Endothelial cell of hepatic sinusoid (primary cell): ENCODE results near the gene MARK4.
"Not testable (repeated sequence)": the region's sequence is repeated elsewhere in the genome, so short reads cannot be mapped to it uniquely, and the experiment has no call there.

ENCODE experiments used
- in situ Hi-C: cut with HindIII; loops from 2 replicates; pipeline ENCODE4 v1.10.0; 2017; ENCODE audit warnings: low sequenced_read_pairs

The MARK4 gene

DNA sequence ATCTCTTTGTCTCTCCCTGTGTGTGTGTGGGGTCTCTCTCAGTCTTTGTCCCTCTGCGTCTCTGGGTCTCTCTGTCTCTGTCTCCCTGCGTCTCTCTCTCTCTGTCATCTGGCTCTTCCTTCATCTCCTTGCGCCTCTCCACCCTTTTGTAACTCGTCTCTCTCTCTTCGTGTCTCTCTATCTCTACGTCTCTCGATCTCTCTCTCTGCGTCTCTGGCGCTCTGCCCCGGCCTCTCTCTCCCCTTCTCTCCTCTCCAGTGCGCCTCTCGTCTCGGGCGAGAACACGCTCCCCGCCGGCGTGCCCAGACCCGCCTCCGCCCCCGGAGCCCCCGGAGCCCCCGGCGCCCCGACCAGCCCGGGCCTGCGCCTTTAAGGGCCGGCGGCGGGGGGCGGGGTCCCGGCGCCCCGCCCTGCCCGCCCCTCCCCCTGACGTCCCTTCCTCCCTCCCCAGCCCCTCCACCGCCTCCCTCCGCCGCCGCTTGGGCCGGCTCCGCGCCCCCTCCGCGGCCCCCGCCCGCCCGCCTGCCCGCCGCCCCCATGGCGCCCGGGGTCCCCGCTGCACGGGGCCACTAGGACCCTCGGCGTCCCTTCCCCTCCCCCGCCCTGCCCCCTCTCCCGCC, at the start of gene MARK4:
TSS of gene MARK4 (plus strand) at position 440 of the 620 bp plus-strand sequence. CDS start 318 bp downstream, outside the sequence.
- in situ Hi-C loops = no loop called here

GRCh38 chr19:45202637-45203036, 48.4 kb upstream of the MARK4 start:
- in situ Hi-C loops = no loop called here

DNA sequence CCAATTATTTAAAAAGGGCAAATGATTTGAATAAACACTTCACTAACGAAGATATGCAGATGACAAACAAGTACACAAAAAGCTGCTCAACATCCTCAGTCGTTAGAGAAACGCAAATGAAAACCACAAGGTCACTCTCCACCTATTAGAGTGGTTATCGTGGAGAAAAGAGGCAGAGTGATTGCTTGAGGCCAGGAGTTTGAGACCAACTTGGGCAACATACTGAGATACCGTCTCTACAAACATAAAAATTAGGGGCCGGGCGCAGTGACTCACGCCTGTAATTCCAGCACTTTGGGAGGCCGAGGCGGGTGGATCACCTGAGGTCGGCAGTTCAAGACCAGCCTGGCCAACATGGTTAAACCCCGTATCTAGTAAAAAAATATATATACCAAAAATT, 45.3 kb upstream of the MARK4 start:
- in situ Hi-C loops = no loop called here

DNA sequence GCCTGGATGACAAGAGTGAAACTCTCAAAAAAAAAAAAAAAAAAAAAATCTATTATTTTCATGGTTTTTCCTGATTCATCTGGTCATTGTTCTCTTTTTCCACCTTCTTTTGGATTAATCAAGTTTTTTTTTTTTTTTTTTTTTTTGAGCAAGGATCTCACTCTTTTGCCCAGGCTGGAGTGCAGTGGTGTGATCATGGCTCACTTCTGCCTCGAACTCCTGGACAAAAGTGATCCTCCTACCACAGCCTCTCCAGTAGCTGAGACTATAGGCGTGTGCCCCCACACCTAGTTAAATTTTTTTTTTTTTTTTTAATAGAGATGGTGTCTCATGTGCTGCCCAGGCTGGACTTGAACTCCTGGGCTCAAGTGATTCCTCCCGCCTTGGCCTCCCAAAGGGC, 44.7 kb upstream of the MARK4 start:
- in situ Hi-C loops = no loop called here

- in situ Hi-C loops = no loop called here
These were observed 39.2 kb upstream of the MARK4 start for GRCh38 chr19:45211751-45212381.

GRCh38 chr19:45213031-45213430, 38.0 kb upstream of the MARK4 start:
- in situ Hi-C loops = no loop called here

GRCh38 chr19:45215391-45216191, 35.5 kb upstream of the MARK4 start:
- in situ Hi-C loops = no loop called here

- in situ Hi-C loops = no loop called here
These were observed 34.4 kb upstream of the MARK4 start for GRCh38 chr19:45216667-45217066.

DNA sequence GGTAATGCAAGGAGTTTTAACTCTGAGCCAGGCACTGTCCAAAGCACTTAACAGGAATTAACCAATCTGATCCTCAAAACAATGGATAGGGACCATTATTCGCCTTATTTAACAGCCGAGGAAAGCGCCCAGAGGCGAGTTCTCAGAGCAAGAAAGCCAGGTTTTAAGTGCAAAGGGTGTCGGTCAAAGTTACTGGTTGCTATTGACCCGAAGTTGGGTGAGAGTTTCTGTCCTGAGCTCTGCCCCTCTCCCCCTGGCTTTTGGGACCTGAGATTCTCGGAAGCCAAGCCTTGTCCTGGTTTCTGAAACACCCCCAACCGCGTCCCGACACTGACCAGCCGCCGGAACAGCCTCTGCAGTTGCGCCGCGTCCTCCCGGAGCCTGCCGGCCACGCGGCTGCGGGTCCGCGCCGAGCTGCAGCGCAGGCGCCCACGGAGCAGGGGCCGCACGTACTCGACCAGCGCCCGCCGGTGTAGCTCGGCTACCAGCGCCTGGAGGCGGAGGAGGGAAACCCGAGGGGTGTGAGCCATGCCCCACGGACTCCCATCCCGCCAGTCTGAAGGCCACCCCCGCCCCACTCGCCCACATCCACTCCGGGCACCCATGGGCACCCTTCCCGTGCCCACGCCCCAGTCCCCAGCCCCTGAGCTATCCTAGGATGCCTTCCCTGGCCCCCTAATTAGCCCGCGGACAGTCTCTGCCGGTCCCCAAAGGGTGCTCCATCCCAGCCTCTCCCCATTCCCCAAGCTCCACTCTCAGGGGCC, 33.7 kb upstream of the MARK4 start:
- in situ Hi-C loops = no loop called here

DNA sequence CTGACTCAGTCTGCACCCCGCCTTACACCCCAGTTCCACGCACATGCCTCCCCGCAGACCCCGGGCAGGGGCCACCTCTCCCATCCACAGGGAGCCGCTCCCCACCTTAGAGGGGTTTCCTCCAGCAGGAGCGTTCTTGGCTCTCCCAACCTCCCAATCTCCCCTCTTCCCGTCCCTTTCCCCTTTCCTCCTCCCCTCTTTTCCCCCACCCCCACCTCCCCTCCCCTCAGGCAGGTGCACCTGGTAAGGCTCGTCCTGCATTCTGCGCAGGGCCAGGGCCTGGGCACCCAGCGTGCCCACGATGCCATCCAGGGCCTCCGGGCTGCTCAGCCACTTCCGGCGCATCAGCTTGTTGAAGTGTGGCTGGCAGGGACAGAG, 33.1 kb upstream of the MARK4 start:
- in situ Hi-C loops = no loop called here

- in situ Hi-C loops = no loop called here
These were observed 32.6 kb upstream of the MARK4 start for GRCh38 chr19:45218426-45218825.

GRCh38 chr19:45218911-45219743, 31.9 kb upstream of the MARK4 start:
- in situ Hi-C loops = no loop called here

DNA sequence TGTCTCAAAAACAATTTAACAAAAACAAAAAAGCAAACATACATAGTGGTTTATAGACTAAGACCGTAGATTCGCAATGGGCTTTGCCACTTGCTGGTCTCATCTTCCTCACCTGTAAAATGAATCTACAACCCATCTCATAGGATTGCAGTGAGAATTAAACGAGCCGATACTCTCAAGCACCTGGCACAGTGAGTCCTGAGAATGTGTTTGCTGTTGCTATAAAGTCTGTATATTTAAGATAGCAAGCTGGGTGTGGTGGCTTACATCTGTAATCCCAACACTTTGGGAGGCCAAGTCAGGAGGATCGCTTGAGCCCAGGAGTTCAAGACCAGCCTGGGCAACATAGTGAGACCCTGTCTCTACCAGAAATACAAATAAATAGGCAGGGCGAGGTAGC, 28.3 kb upstream of the MARK4 start:
- in situ Hi-C loops = no loop called here

DNA sequence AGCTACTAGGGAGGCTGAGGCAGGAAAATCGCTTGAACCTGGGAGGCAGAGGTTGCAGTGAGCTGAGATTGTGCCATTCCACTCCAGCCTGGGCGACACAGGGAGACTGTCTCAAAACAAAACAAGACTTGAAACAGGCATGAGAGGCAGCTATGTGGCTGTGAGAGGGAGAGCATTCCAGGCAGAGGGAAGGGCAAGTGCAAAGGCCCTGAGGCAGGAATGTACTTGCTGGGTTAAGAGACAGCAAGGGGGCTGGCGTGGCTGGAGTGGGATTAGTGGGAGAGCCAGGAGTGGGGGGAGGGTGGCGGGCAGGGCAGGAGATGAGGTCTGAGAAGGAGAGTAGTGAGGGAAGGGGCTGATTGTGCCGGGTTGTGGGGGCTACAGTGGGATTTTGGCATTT, 27.2 kb upstream of the MARK4 start:
- in situ Hi-C loops = no loop called here

- in situ Hi-C loops = no loop called here
These were observed 26.4 kb upstream of the MARK4 start for GRCh38 chr19:45224645-45225044.

- in situ Hi-C loops = not testable (repeated sequence)
These were observed 22.0 kb upstream of the MARK4 start for GRCh38 chr19:45229056-45229455.

DNA sequence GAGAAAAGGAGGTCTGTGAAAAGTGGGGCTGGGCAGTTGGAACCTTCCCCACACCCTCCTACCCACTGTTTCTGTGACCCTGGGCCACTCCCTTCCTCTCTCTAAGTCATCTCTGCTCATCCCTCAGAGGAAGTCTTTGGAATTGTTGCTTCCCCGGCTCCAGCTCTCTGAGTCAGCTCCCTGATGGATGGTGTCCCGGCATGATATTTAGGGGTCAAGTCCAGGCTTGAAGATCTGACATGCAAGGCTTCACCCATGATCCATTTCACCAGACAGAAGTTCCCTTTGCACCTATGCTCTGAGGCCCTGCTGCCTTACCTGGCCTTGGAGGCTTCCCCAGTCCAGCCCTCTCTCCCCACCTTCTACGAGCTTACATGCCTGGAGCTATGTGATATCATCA, 19.2 kb upstream of the MARK4 start:
- in situ Hi-C loops = loop anchor here (5.0 to 10.0 kb wide), 4 partner anchors 75 to 277 kb away; partner anchors contain the start of genes CLPTM1 and KLC3

DNA sequence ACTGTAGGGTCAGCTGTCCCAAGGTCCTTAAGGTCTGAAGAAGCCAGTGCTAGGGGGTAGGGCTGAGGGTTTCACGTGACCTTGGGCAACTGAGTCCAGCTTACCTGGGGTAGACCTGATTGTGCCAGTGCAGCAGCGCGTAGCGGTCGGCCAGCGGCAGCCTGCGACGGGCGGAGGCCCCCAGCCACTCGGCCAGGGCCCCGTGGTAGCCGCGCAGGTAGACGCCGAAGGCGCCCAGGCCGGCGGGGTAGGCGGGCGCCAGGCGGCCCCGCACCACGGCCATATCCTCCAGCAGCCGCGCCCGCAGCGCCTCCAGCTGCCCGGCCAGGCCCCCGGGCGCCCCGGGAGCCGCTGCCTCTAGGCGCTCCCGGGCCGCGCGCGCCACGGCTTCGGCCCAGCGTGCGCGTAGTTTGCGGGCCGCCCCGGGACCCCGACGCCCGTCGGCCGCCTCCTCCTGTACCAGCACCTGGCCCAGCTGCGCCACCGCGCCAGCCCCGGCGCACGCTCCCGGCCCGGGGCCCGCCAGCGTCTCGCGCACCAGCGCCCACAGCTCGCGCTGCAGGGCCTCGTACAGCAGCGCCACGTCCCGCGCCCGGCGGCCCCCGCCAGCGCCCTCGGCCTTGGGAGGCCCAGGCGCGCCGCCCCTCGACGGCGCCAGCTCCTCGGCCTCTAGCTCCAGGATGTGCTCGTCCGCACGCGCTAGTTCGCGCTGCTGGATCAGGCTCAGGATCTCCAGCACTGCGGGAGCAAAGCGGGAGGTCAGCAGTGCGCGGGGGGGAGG, 16.8 kb upstream of the MARK4 start:
- in situ Hi-C loops = loop anchor here (5.0 to 10.0 kb wide), 4 partner anchors 73 to 279 kb away; partner anchors contain the start of genes CLPTM1 and KLC3

DNA sequence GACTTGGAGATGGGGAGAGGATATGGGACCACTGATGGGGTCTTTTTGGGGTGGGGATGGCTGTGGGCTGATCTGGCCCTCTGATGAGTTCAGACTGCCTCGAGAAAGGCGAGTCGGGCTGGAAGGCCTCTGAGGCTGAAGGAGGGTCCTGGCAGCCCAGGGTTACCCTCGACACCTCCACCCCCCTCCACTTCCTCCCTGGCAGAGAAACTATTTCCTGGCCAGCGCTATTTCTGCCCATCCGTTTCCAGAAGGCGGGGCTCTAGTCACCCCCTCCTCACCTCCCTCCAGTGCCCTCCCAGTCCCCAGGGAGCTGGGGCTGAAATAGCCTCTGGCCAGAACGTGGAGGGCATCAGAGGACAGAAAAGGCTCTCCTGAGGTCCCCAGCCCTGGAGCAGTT, 15.6 kb upstream of the MARK4 start:
- in situ Hi-C loops = loop anchor here (10.0 kb wide), 2 partner anchors 111 to 281 kb away; partner anchors contain the start of gene CLPTM1
